HEK293 (cell line): ENCODE results near the gene ZNF446.

ENCODE experiments used
- CTCF ChIA-PET: fragments of 350-600 bp; formaldehyde crosslinking; extraction: SDS; loops from one replicate; lab custom pipeline; 2021; ENCODE audit warnings: antibody characterized with exemption; lab: Yijun Ruan, JAX
- POLR2A ChIA-PET: fragments of 300-600 bp; formaldehyde crosslinking; extraction: SDS; loops from one replicate; lab custom pipeline; 2020; ENCODE audit warnings: antibody characterized with exemption, inconsistent platforms; lab: Yijun Ruan, JAX
- H3K27ac ChIP-seq: fragments of 200-500 bp; sonication (Bioruptor generic); 2 replicates; pipeline ENCODE4 v1.5.1; 2014; ENCODE audit warnings: low read depth, low read length, control low read depth, inconsistent platforms; ENCODE audit errors: extremely low read depth
- H3K36me3 ChIP-seq, 2 experiments: fragments of 200-500 bp in 1 of 2; sonication (Bioruptor generic) in 1 of 2; 1 replicate in 1 of 2; 2 replicates in 1 of 2; pipeline ENCODE4 v1.5.1; 2014 to 2017; ENCODE audit warnings: inconsistent platforms in 2 of 2, low read length in 2 of 2; ENCODE audit not compliant: control insufficient read depth in 2 of 2, insufficient read depth in 1 of 2
- H3K4me1 ChIP-seq: fragments of 200-500 bp; sonication (Bioruptor generic); 2 replicates; pipeline ENCODE4 v1.5.1; 2014; ENCODE audit warnings: mild to moderate bottlenecking, low read length, inconsistent platforms; ENCODE audit not compliant: control insufficient read depth, insufficient read depth
- H3K4me3 ChIP-seq: 2 replicates; pipeline ENCODE4 v1.5.1; 2011; ENCODE audit warnings: low read depth, mild to moderate bottlenecking, control low read depth, low read length, moderate library complexity
- H3K9me3 ChIP-seq: fragments of 200-500 bp; sonication (Bioruptor generic); 2 replicates; pipeline ENCODE4 v1.5.1; 2014; ENCODE audit warnings: low read depth, low read length, inconsistent platforms; ENCODE audit not compliant: control insufficient read depth, insufficient read depth
- BCL6B ChIP-seq: fragments of 450-650 bp; formaldehyde crosslinking; IDR thresholded peaks from 2 replicates; pipeline ENCODE4 v1.5.1; 2017; ENCODE audit warnings: missing biosample characterization, missing genetic modification characterization
- PRDM4 ChIP-seq: fragments of 450-650 bp; formaldehyde crosslinking; IDR thresholded peaks from 2 replicates; pipeline ENCODE4 v1.5.1; 2017; ENCODE audit warnings: missing biosample characterization, missing genetic modification characterization
- SP7 ChIP-seq: fragments of 450-650 bp; formaldehyde crosslinking; IDR thresholded peaks from 2 replicates; pipeline ENCODE4 v1.5.1; 2016; ENCODE audit warnings: missing biosample characterization, missing genetic modification characterization
- TRIM28 ChIP-seq: IDR thresholded peaks from 2 replicates; pipeline ENCODE4 v1.6.1; 2011; ENCODE audit warnings: low read length, control low read depth, borderline replicate concordance
- ZBTB17 ChIP-seq: fragments of 450-650 bp; formaldehyde crosslinking; IDR thresholded peaks from 2 replicates; pipeline ENCODE4 v1.5.1; 2016; ENCODE audit warnings: missing biosample characterization, missing genetic modification characterization
- ZBTB21 ChIP-seq: fragments of 450-650 bp; formaldehyde crosslinking; IDR thresholded peaks from 2 replicates; pipeline ENCODE4 v1.5.1; 2017; ENCODE audit warnings: missing biosample characterization, missing genetic modification characterization
- ZBTB49 ChIP-seq: fragments of 450-650 bp; formaldehyde crosslinking; IDR thresholded peaks from 2 replicates; pipeline ENCODE4 v1.5.1; 2016; ENCODE audit warnings: missing biosample characterization, missing genetic modification characterization, low read depth
- ZBTB6 ChIP-seq: fragments of 450-650 bp; formaldehyde crosslinking; IDR thresholded peaks from 2 replicates; pipeline ENCODE4 v1.5.1; 2017; ENCODE audit warnings: missing biosample characterization, missing genetic modification characterization
- ZNF155 ChIP-seq: fragments of 450-650 bp; formaldehyde crosslinking; IDR thresholded peaks from 2 replicates; pipeline ENCODE4 v1.5.1; 2016; ENCODE audit warnings: missing biosample characterization, missing genetic modification characterization
- ZNF16 ChIP-seq: fragments of 450-650 bp; formaldehyde crosslinking; IDR thresholded peaks from 2 replicates; pipeline ENCODE4 v1.5.1; 2016; ENCODE audit warnings: low read depth, missing biosample characterization, missing genetic modification characterization
- ZNF2 ChIP-seq: fragments of 450-650 bp; formaldehyde crosslinking; IDR thresholded peaks from 2 replicates; pipeline ENCODE4 v1.5.1; 2016; ENCODE audit warnings: missing biosample characterization, missing genetic modification characterization
- ZNF274 ChIP-seq, 2 experiments: fragments of 200-500 bp in 1 of 2; fragments of 450-650 bp in 1 of 2; sonication (Bioruptor generic) in 1 of 2; formaldehyde crosslinking in 1 of 2; IDR thresholded peaks; 2 replicates each; pipeline versions ENCODE4 v1.5.1 to v1.6.1; 2014 to 2016; ENCODE audit warnings: borderline replicate concordance in 1 of 2, inconsistent platforms in 1 of 2, low read length in 1 of 2, missing biosample characterization in 1 of 2, missing genetic modification characterization in 1 of 2
- ZNF529 ChIP-seq: fragments of 450-650 bp; formaldehyde crosslinking; IDR thresholded peaks from 2 replicates; pipeline ENCODE4 v1.5.1; 2017; ENCODE audit warnings: missing genetic modification characterization, missing biosample characterization; ENCODE audit not compliant: insufficient replicate concordance
- ZNF548 ChIP-seq: fragments of 450-650 bp; formaldehyde crosslinking; IDR thresholded peaks from 2 replicates; pipeline ENCODE4 v1.5.1; 2016; ENCODE audit warnings: missing biosample characterization, missing genetic modification characterization
- ZNF549 ChIP-seq: fragments of 450-650 bp; IDR thresholded peaks from 2 replicates; pipeline ENCODE4 v1.5.1; 2018; ENCODE audit warnings: missing biosample characterization, missing genetic modification characterization, mild to moderate bottlenecking, inconsistent platforms, moderate library complexity
- ZNF830 ChIP-seq: fragments of 450-650 bp; IDR thresholded peaks from 2 replicates; pipeline ENCODE4 v1.5.0; 2018; ENCODE audit warnings: missing biosample characterization, missing genetic modification characterization, low read depth, mild to moderate bottlenecking, moderate library complexity

The ZNF446 gene

GRCh38 chr19:58509731-58510083 is 33.6 kb downstream of the ZNF446 start:
- CTCF ChIA-PET, result interaction anchor here (0.6 to 1.6 kb wide), 2 partner anchors 9 to 31 kb away, joined by 4 read pairs; no protein-coding TSS in a partner anchor
- Histone ChIP-seq H3K36me3 (peaks cover 0 to 4% of the 10 kb centered on the region in 2 experiments; a peak in 1 of 3 replicates), H3K4me1 (no peaks in the 10 kb centered on the region), H3K27ac (no peak overlapping the region), H3K4me3 (no peak overlapping the region), H3K9me3 (no peaks in the 10 kb centered on the region)
- POLR2A ChIA-PET, result no interaction called here
- TF ChIP-seq ZNF830 (tag by site-specific recombination), result no peak
- TF ChIP-seq ZNF2, result no peak
- no peak for TF ChIP-seq PRDM4 (tag by site-specific recombination)
- no peak for TF ChIP-seq ZNF274 (IDR thresholded peaks at IDR 0.05; ENCODE audit: low read length)
- TF ChIP-seq ZNF274 (tag by site-specific recombination; IDR thresholded peaks at IDR 0.05; ENCODE audit: borderline replicate concordance), result no peak
- TF ChIP-seq TRIM28, result no peak
- TF ChIP-seq ZBTB6 (tag by site-specific recombination), result no peak
- no peak for TF ChIP-seq SP7 (tag by site-specific recombination)
- TF ChIP-seq ZNF155 (tag by site-specific recombination), result no peak
- no peak for TF ChIP-seq ZNF548 (tag by site-specific recombination)
- no peak for TF ChIP-seq ZBTB49 (tag by site-specific recombination)
- TF ChIP-seq ZNF16 (tag by site-specific recombination), result no peak

- CTCF ChIA-PET, result interaction anchor here (1.6 kb wide), 1 partner anchor 9 kb away, joined by 4 read pairs; no protein-coding TSS in a partner anchor
- Histone ChIP-seq H3K36me3 (peaks cover 0 to 5% of the 10 kb centered on the region in 2 experiments; a peak in 1 of 3 replicates), H3K27ac (no peak overlapping the region), H3K9me3 (no peaks in the 10 kb centered on the region), H3K4me3 (no peak overlapping the region), H3K4me1 (no peaks in the 10 kb centered on the region)
- TF ChIP-seq ZNF529 (tag by site-specific recombination) (no peak), BCL6B (tag by site-specific recombination) (no peak), ZNF549 (tag by site-specific recombination) (no peak), ZBTB21 (tag by site-specific recombination) (no peak), ZBTB17 (no peak)
- POLR2A ChIA-PET, result interaction anchor here (0.7 kb wide), 1 partner anchor 33 kb away, joined by 3 read pairs; no protein-coding TSS in a partner anchor
These were observed 34.1 kb downstream of the ZNF446 start for GRCh38 chr19:58510084-58510862.
